Measurements from ENCODE around the gene OTUB2. TPM values are rescaled to one million over a fixed set of nuclear protein-coding genes. Genes with fewer than 3 reads are reported as not detected.
"Not testable (repeated sequence)": the region's sequence is repeated elsewhere in the genome, so short reads cannot be mapped to it uniquely, and the experiment has no call there.

Gene OTUB2
- total RNA-seq, 1 donor from 2014 or later: 3.0 TPM

- intact Hi-C loops (cut with micrococcal nuclease): no loop called here
These were observed 26.5 kb downstream of the OTUB2 start for GRCh38 chr14:94052662-94053061.

- intact Hi-C loops (cut with micrococcal nuclease): no loop called here
These were observed 28.3 kb downstream of the OTUB2 start for GRCh38 chr14:94054401-94054800.

- intact Hi-C loops (cut with micrococcal nuclease): loop anchor here (5.0 kb wide), 1 partner anchor 127 kb away; no protein-coding TSS in a partner anchor
These were observed 28.8 kb downstream of the OTUB2 start for GRCh38 chr14:94054936-94055335.

- intact Hi-C loops (cut with micrococcal nuclease): loop anchor here (1.0 to 5.0 kb wide), 2 partner anchors 25 to 126 kb away; partner anchors contain the start of genes DDX24 and IFI27L1
These were observed 30.6 kb downstream of the OTUB2 start for GRCh38 chr14:94056579-94057308.

GRCh38 chr14:94058128-94058673 is 32.1 kb downstream of the OTUB2 start:
- intact Hi-C loops (cut with micrococcal nuclease): loop anchor here (5.0 kb wide), 1 partner anchor 124 kb away; no protein-coding TSS in a partner anchor

GRCh38 chr14:94058674-94059138 is 32.6 kb downstream of the OTUB2 start:
- intact Hi-C loops (cut with micrococcal nuclease): loop anchor here (5.0 kb wide), 1 partner anchor 124 kb away; no protein-coding TSS in a partner anchor

GRCh38 chr14:94059998-94060397 is 33.9 kb downstream of the OTUB2 start:
- intact Hi-C loops (cut with micrococcal nuclease): loop anchor here (5.0 kb wide), 1 partner anchor 122 kb away; no protein-coding TSS in a partner anchor

GRCh38 chr14:94062344-94062940 is 36.3 kb downstream of the OTUB2 start:
- intact Hi-C loops (cut with micrococcal nuclease): no loop called here

GRCh38 chr14:94066089-94066676 is 40.0 kb downstream of the OTUB2 start:
- intact Hi-C loops (cut with micrococcal nuclease): no loop called here

- intact Hi-C loops (cut with micrococcal nuclease): not testable (repeated sequence)
These were observed 45.9 kb downstream of the OTUB2 start for GRCh38 chr14:94072076-94072475.

GRCh38 chr14:94074534-94074933 is 48.4 kb downstream of the OTUB2 start:
- intact Hi-C loops (cut with micrococcal nuclease): no loop called here

GRCh38 chr14:94075008-94075407 is 48.9 kb downstream of the OTUB2 start:
- intact Hi-C loops (cut with micrococcal nuclease): no loop called here

GRCh38 chr14:94077111-94077821 is 51.1 kb downstream of the OTUB2 start:
- intact Hi-C loops (cut with micrococcal nuclease): no loop called here

- intact Hi-C loops (cut with micrococcal nuclease): no loop called here
These were observed 51.7 kb downstream of the OTUB2 start for GRCh38 chr14:94077823-94078222.

- intact Hi-C loops (cut with micrococcal nuclease): loop anchor here (2.0 to 5.0 kb wide), 5 partner anchors 53 to 1455 kb away; partner anchors contain the start of genes GLRX5 and OTUB2
These were observed 53.9 kb downstream of the OTUB2 start for GRCh38 chr14:94079891-94080620.

GRCh38 chr14:94080621-94081385 is 54.7 kb downstream of the OTUB2 start, which contains the start of the genes DDX24 and IFI27L1:
DDX24 (minus strand) TSS chr14:94081202; CDS start chr14:94079742, 1,460 bp downstream.
IFI27L1 (plus strand) TSS chr14:94081310; CDS start chr14:94096938, 15,628 bp downstream.
- intact Hi-C loops (cut with micrococcal nuclease): loop anchor here (1.0 to 5.0 kb wide), 7 partner anchors 25 to 1454 kb away; partner anchors contain the start of genes GLRX5, IFI27L2 and OTUB2

GRCh38 chr14:94081386-94081820 is 55.3 kb downstream of the OTUB2 start:
- intact Hi-C loops (cut with micrococcal nuclease): loop anchor here (1.0 to 5.0 kb wide), 7 partner anchors 25 to 1453 kb away; partner anchors contain the start of genes GLRX5, IFI27L2 and OTUB2

GRCh38 chr14:94087891-94088290 is 61.8 kb downstream of the OTUB2 start:
- intact Hi-C loops (cut with micrococcal nuclease): no loop called here

GRCh38 chr14:94088516-94088915 is 62.4 kb downstream of the OTUB2 start:
- intact Hi-C loops (cut with micrococcal nuclease): no loop called here
